Muscle of leg (tissue), 11 donors: Measurements from ENCODE around the gene PTPN1. TPM values are rescaled to one million over a fixed set of nuclear protein-coding genes. Genes with fewer than 3 reads are reported as not detected.
"Not testable (repeated sequence)": the region's sequence is repeated elsewhere in the genome, so short reads cannot be mapped to it uniquely, and the experiment has no call there.

Experiments
- DNase-seq: peaks from one replicate; pipeline ENCODE4 v3.0.0; 2013
- H3K27ac ChIP-seq: one replicate; pipeline ENCODE4 v1.5.1; 2013; ENCODE audit warnings: mild to moderate bottlenecking, low read length, control low read depth
- H3K27me3 ChIP-seq: one replicate; pipeline ENCODE4 v1.6.1; 2013; ENCODE audit warnings: low read length; ENCODE audit not compliant: control insufficient read depth, insufficient read depth
- H3K36me3 ChIP-seq: one replicate; pipeline ENCODE4 v1.6.1; 2013; ENCODE audit warnings: low read length; ENCODE audit not compliant: control insufficient read depth, insufficient read depth
- H3K4me1 ChIP-seq: one replicate; pipeline ENCODE4 v1.6.1; 2013; ENCODE audit warnings: low read length; ENCODE audit not compliant: control insufficient read depth, insufficient read depth
- H3K4me3 ChIP-seq: one replicate; pipeline ENCODE4 v1.5.1; 2013; ENCODE audit warnings: low read length, control low read depth
- H3K9me3 ChIP-seq: replicated peaks from 2 replicates; pipeline ENCODE4 v1.6.1; 2013; ENCODE audit warnings: low read depth, low read length; ENCODE audit not compliant: control insufficient read depth
- WGBS: methylation state at CpG from one replicate; pipeline ENCODE4 v1.1.5; 2013; ENCODE audit warnings: missing lambda C conversion rate; ENCODE audit not compliant: insufficient coverage; 5-methylcytosine and 5-hydroxymethylcytosine counted together
- polyA plus RNA-seq, 8 donors: library from polyadenylated mRNA; unstranded; fragments of 120-200 nt; gene quantifications; one replicate each; pipeline versions ENCODE4 v1.2.1 to v1.2.3, GENCODE V29; 2013; ENCODE audit warnings: inconsistent platforms in 1 of 8, low replicate concordance in 1 of 8; ENCODE audit not compliant: insufficient read length in 8 of 8, insufficient read depth in 1 of 8
- total RNA-seq: library from RNA; stranded (reverse); fragments of 120-200 nt; gene quantifications from one replicate; pipeline ENCODE4 v1.2.4, GENCODE V29; 2013

PTPN1 gene
- total and polyA plus RNA-seq, 9 donors = 12.5 to 22.5 (median 18.4) TPM

DNA sequence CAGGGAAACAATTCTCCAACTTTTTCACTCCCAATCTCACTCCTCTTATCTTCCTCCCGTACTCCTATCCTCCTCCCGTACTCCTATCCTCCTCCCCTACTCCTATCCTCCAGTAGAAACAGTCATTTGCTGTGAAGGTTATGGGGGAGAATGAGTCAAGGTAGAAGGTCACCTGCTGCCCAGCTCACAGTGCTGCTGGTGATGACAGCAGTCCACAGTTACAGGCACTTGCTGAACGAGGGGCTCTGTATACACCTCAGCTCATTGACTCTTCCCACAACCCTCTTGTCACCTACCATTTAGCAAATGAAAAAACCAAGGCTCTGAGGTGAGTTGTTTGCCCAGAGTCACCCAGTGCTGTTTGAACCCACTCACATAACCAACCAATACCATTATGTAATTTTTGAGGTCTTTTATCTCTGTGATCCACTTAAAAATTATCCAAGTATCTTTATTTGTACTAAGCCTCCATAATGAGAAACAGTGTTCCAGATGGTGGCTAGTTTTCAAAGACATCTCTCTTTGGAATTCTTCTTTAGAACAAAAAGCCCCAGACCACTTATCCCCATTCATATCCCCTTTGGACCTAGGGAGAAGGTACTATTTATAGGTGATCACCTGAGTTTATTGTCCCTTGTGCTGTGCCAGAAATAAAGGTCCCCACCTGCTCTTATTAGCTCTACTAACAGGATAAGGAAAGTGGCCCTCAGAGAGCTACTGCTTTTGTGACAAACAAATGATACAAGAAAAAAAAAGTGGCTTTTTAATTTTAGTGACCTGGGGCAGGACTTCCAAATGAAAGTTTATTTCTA is 53.2 kb downstream of the PTPN1 start:
- Histone ChIP-seq H3K4me1 (peaks cover 19% of the 10 kb centered on the region), H3K4me3 (no peak overlapping the region), H3K9me3 (no peaks in the 10 kb centered on the region), H3K27ac (no peak overlapping the region), H3K27me3 (no peaks in the 10 kb centered on the region), H3K36me3 (peaks cover 36% of the 10 kb centered on the region)
- no peak for DNase-seq
- WGBS = 71% methylated on average over 1 of the region's 3 CpGs

- H3K4me3 ChIP-seq = no peak overlapping the region
- H3K27ac ChIP-seq = no peak overlapping the region
- H3K36me3 ChIP-seq = peaks cover 52% of the 10 kb centered on the region
- H3K27me3 ChIP-seq = no peaks in the 10 kb centered on the region
- DNase-seq = peak; percentile 69
- 40% methylated on average over 2 of the region's 2 CpGs for WGBS
- H3K9me3 ChIP-seq = no peaks in the 10 kb centered on the region
- H3K4me1 ChIP-seq = peaks cover 17% of the 10 kb centered on the region
These were observed 55.2 kb downstream of the PTPN1 start for GRCh38 chr20:50565383-50565782.

GRCh38 chr20:50565871-50566270 is 55.7 kb downstream of the PTPN1 start:
- peaks cover 19% of the 10 kb centered on the region for H3K4me1 ChIP-seq
- WGBS = 75% methylated on average over 2 of the region's 4 CpGs
- no peak overlapping the region for H3K27ac ChIP-seq
- no peak overlapping the region for H3K4me3 ChIP-seq
- no peaks in the 10 kb centered on the region for H3K9me3 ChIP-seq
- no peak for DNase-seq
- H3K27me3 ChIP-seq = no peaks in the 10 kb centered on the region
- H3K36me3 ChIP-seq = peaks cover 52% of the 10 kb centered on the region

DNA sequence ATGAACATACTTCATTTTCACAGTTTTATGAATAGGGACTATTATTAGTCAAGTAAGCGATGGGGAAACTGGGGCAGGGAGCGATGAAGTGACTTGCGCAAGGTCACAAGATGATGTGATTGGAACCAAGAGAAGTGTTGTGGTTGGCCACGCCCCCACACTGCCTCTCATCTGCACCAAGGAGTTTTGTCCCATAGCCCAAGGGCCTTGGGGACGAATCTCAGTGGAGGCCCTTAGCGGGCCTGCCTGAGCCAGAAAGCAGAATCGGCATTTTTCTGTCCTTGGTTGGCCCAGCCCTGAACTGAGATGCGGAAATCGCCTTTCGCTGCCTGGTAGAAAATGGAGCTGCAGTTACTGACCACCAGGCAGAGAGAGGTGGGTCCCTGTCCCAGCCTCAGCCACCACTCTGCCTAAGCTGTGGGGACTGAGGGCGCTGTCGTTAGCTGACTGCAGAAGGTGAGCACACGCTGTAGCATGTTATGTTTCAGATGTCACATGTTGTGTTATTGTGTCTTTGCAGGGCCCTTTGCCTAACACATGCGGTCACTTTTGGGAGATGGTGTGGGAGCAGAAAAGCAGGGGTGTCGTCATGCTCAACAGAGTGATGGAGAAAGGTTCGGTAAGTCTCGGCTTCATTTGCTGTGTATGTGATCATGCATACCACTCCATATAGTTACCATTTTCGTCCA is 57.8 kb downstream of the PTPN1 start:
- no peaks in the 10 kb centered on the region for H3K27me3 ChIP-seq
- H3K4me1 ChIP-seq = peaks cover 15% of the 10 kb centered on the region
- H3K27ac ChIP-seq = no peak overlapping the region
- H3K4me3 ChIP-seq = no peak overlapping the region
- 92% methylated on average over 11 of the region's 18 CpGs for WGBS
- H3K36me3 ChIP-seq = peaks cover 41% of the 10 kb centered on the region
- no peaks in the 10 kb centered on the region for H3K9me3 ChIP-seq
- no peak for DNase-seq

GRCh38 chr20:50568549-50568942 is 58.4 kb downstream of the PTPN1 start:
- H3K9me3 ChIP-seq = no peaks in the 10 kb centered on the region
- WGBS = 68% methylated on average over 10 of the region's 11 CpGs
- H3K36me3 ChIP-seq = peaks cover 38% of the 10 kb centered on the region
- no peaks in the 10 kb centered on the region for H3K27me3 ChIP-seq
- H3K4me3 ChIP-seq = no peak overlapping the region
- no peak overlapping the region for H3K27ac ChIP-seq
- DNase-seq = no peak
- H3K4me1 ChIP-seq = peaks cover 21% of the 10 kb centered on the region

DNA sequence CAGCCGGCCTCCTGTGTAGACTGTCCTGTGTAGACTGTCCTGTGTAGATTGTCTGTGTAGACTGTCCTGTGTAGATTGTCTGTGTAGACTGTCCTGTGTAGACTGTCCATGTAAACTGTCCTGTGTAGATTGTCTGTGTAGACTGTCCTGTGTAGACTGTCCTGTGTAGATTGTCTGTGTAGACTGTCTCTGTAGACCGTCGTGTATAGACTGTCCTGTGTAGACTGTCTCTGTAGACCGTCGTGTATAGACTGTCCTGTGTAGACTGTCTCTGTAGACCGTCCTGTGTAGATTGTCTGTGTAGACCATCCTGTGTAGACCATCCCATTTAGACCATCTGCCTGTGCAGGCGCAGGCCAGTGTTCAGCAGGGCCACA is 59.3 kb downstream of the PTPN1 start:
- WGBS = 94% methylated on average over 6 of the region's 7 CpGs
- H3K9me3 ChIP-seq, H3K27ac ChIP-seq, H3K27me3 ChIP-seq, DNase-seq, H3K4me3 ChIP-seq: not testable (repeated sequence)
- Histone ChIP-seq H3K36me3 (peaks cover 43% of the 10 kb centered on the region), H3K4me1 (peaks cover 21% of the 10 kb centered on the region)

- WGBS = 89% methylated on average over 5 of the region's 14 CpGs
- H3K4me3 ChIP-seq = no peak overlapping the region
- H3K9me3 ChIP-seq = no peaks in the 10 kb centered on the region
- H3K36me3 ChIP-seq = peaks cover 46% of the 10 kb centered on the region
- peak overlapping the region; percentile 7 for H3K27ac ChIP-seq
- DNase-seq = no peak
- H3K27me3 ChIP-seq = no peaks in the 10 kb centered on the region
- H3K4me1 ChIP-seq = peaks cover 21% of the 10 kb centered on the region
These were observed 60.0 kb downstream of the PTPN1 start for GRCh38 chr20:50569864-50570836.

DNA sequence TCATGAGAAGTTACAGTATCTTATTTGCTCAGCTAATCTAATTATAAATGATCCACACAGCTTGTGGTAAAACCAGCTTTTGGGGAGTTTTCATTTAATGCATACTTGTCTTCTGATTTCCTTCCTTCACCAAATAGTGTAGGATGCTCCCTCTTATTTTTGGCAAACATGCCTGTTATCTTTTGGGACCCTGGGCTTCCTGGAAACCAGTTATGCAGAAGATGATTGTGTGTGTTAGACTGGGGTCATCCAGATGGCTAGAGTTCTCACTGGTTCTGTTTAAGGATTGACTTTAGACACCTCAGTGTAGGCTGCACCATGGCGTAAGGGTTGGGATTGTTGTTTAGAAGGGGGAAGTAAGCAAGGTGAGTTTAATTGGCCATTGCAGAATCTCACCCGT is 61.3 kb downstream of the PTPN1 start:
- peaks cover 25% of the 10 kb centered on the region for H3K4me1 ChIP-seq
- no CpG with 5 or more reads among the region's 2 CpGs for WGBS
- H3K27ac ChIP-seq = no peak overlapping the region

DNA sequence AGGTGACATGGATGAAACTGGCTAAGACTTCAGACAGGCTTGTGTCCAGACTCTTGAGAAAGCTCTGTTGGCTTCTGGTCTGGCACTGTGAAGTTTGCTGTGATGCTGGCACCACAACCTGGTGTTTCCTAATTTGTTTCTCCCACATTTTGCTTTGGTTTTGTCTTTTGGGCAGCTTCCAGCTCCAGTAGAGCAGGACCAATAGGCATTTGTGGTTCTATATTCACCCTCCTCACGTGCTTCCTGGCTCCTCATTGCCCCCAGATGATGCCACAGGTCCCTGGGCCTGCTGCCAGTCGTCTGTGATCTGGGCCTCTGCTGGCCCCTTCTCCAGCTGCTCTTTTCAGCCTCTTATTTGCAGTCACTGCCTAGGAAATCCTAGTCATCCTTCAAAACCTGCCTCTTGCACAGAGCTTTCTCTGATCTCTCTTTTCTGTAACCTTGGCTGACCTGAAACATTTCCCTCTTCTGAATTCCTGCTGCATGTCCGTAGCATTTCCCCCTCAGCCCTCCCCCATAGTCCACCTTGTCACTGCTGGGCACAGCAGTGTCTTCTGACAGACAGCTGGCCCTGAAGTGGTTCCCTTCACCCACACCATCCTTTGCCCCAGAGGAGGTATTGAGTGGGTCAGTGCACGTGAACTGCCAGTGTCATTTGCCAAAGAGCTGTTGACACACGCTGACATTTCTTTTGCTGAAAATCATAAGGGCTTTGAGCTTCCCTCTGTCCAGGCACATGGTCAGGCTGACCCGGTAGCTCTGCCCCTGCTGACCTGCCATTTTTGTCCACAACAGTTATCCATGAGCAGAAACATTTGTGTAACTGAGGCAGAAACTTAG is 63.0 kb downstream of the PTPN1 start:
- Histone ChIP-seq H3K36me3 (peaks cover 52% of the 10 kb centered on the region), H3K27ac (peak overlapping the region; percentile 38), H3K9me3 (no peaks in the 10 kb centered on the region), H3K4me1 (peaks cover 27% of the 10 kb centered on the region), H3K27me3 (no peaks in the 10 kb centered on the region), H3K4me3 (no peak overlapping the region)
- peak; percentile 60 for DNase-seq
- 48% methylated on average over 4 of the region's 6 CpGs for WGBS

More for the DNA sequence above, 61.3 kb downstream of the PTPN1 start:
- DNase-seq = no peak
- Histone ChIP-seq H3K36me3 (peaks cover 50% of the 10 kb centered on the region), H3K9me3 (no peaks in the 10 kb centered on the region), H3K4me3 (no peak overlapping the region), H3K27me3 (no peaks in the 10 kb centered on the region)
